SIG-M5 treated with dmso at 0.1 percent for 504 hours (cell line): ENCODE measurements around the gene IL2RA.
"Not testable (repeated sequence)": the region's sequence is repeated elsewhere in the genome, so short reads cannot be mapped to it uniquely, and the experiment has no call there.

ENCODE experiments used
- DNase-seq: peaks from one replicate; lab custom pipeline; 2025; ENCODE audit not compliant: unreplicated experiment; lab: John Stamatoyannopoulos, UW

The IL2RA gene

DNA sequence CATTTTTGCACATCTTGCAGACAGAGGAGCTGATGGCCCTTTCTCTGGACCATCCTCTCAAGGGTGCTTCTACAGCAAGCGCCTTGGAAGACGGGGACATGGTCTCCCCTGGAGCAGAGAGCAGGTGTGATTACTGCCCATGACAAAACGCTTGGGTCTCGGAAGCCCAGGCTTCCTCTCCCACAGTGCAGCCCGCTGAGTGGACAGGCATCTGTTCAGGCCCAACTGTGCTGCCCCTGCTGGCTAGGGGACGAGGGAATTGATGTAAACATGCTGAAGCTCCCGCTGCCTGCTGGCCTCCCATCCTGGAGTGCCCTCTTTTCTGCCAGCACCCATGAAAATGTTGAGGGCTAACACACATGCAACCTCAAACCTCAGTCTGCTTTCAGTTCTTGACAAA is 99.1 kb downstream of the IL2RA start:
- no peak for DNase-seq

DNA sequence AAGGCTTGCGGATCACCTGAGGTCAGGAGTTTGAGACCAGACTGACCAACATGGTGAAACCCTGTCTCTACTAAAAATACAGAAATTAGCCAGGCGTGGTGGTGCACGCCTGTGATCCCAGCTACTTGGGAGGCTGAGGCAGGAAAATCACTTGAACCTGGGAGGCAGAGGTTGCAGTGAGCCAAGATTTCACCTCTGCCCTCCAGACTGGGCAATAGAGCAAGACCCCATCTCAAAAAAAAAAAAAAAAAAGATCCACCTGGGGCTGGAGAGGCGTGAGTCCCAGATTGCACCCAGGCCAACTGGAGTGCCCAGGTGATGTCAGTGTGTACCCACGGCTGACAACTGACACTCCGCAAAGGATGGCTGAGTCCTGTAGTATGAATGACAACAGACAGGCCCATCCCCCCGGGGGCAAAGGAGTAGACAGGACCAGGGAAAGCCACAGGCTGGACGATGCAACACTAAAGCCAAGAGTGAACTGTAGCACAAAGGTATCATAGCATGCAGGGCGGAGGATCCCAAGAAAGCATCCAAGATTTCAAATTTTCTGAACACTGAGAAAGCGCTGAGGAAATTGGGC is 99.7 kb downstream of the IL2RA start:
- DNase-seq, result not testable (repeated sequence)

DNA sequence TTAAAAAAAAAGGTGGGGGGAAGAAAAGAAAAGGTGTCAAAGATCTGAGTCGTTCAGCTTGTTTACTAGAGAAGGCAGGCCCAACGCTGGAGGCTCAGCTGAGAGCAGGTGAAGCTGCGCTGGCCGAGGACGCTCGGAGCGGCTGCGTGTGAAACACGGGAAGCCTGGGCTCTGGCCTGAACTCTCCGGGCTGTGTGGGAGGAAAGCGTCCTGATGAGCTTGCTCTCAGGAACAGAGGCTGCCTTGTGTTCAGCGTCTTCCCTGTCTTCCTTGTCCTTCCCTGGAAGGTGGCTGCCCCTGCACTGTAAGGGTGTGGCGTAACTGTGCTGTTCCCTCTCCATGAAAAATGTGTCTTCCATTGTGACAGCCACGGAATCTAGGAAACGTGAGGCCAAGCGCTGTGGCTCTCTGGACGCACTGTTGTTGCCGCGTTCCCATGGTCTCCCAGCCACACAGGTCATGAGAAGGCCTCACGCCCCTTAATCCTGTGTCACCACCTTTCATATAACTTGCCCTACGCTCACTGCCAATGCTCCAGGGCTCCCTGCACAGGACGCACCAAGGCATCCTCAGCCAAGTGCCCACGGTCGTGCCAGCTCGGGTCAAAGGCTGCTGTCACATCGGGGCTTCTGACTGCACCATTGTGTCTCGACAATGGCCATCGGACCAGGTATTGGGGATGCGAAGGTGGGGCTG is 100.6 kb downstream of the IL2RA start:
- no peak for DNase-seq

DNA sequence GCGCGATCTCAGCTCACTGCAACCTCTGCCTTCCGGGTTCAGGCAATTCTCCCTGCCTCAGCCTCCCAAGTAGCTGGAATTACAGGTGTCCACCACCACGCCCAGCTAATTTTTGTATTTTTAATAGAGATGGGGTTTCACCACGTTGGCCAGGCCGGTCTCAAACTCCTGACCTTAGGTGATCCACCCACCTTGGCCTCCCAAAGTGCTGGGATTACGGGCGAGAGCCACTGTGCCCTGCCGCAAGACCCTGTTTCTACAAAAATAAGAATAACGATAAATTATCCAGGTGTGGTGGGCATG is 101.2 kb downstream of the IL2RA start:
- not testable (repeated sequence) for DNase-seq
